ENCODE data around the gene MED13L.

DNA sequence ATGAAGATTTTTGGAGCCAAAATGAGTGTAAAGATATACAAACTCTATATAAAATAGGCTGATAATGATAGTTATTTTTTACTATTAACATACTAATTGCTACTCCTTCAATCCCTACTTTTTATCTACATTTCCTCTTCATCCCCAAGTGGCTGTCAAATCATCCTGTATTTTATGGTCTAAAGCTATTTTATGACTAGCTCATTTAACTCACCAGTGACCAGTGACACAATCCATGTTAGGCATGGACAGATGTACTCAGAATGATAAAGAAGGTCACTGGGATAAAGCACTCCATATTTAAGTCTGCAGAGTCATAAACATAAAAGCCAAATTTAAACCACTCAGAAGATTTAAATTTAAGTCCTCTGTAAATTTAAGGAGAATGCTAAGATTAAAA, 183.0 kb downstream of the MED13L start:
- TF ChIP-seq, protein P1, sequence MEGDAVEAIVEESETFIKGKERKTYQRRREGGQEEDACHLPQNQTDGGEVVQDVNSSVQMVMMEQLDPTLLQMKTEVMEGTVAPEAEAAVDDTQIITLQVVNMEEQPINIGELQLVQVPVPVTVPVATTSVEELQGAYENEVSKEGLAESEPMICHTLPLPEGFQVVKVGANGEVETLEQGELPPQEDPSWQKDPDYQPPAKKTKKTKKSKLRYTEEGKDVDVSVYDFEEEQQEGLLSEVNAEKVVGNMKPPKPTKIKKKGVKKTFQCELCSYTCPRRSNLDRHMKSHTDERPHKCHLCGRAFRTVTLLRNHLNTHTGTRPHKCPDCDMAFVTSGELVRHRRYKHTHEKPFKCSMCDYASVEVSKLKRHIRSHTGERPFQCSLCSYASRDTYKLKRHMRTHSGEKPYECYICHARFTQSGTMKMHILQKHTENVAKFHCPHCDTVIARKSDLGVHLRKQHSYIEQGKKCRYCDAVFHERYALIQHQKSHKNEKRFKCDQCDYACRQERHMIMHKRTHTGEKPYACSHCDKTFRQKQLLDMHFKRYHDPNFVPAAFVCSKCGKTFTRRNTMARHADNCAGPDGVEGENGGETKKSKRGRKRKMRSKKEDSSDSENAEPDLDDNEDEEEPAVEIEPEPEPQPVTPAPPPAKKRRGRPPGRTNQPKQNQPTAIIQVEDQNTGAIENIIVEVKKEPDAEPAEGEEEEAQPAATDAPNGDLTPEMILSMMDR (conservative IDR thresholded peaks at IDR 0.05; ENCODE audit: low read depth, low read length), result no peak
- no peak for TF ChIP-seq EZH2 (IDR thresholded peaks at IDR 0.05; ENCODE audit: borderline replicate concordance, low read depth, low read length, poor library complexity, severe bottlenecking)

Data from A673 (cell line).